HepG2 (cell line): Measurements from ENCODE around the gene CLBA1. TPM values are rescaled to one million over a fixed set of nuclear protein-coding genes. Genes with fewer than 3 reads are reported as not detected.

Experiments used
- ARNT ChIP-seq: fragments of 450-650 bp; IDR thresholded peaks from 2 replicates; pipeline ENCODE4 v1.6.1; 2017
- NFE2L2 ChIP-seq: fragments of 150-350 bp; IDR thresholded peaks from 2 replicates; pipeline ENCODE4 v1.6.1; 2014; ENCODE audit warnings: low read length
- RELA ChIP-seq: sonication (generic); formaldehyde crosslinking; IDR thresholded peaks from 2 replicates; pipeline ENCODE4 v1.4.0; 2020; ENCODE audit warnings: missing genetic modification reagents
- ZIK1 ChIP-seq: sonication (generic); formaldehyde crosslinking; IDR thresholded peaks from 2 replicates; pipeline ENCODE4 v1.5.0; 2020; ENCODE audit warnings: mild to moderate bottlenecking, low read depth, missing genetic modification reagents, borderline replicate concordance
- ZNF740 ChIP-seq: sonication (generic); formaldehyde crosslinking; IDR thresholded peaks from 2 replicates; pipeline ENCODE4 v1.4.0; 2020; ENCODE audit warnings: missing genetic modification reagents
- polyA plus RNA-seq, 8 experiments: library from polyadenylated mRNA; depleted of rRNA in 3 of 8; stranded (reverse) in 7 of 8; unstranded in 1 of 8; fragments of >200 nt; fragmentation: Illumina TruSeq in 4 of 8; extraction: Trizol in 4 of 8; gene quantifications; 2 replicates each; pipeline versions ENCODE4 v1.2.1 to v1.2.3, GENCODE V29; 2011 to 2016; ENCODE audit warnings: low read depth in 4 of 8, missing spikeins in 1 of 8, mixed read lengths in 1 of 8; ENCODE audit not compliant: insufficient read depth in 1 of 8
- total RNA-seq, 5 experiments: library from RNA; depleted of rRNA; stranded (reverse); fragments of >200 nt; fragmentation: Illumina TruSeq; extraction: Trizol; gene quantifications; 2 replicates each; pipeline ENCODE4 v1.2.3, GENCODE V29; 2016; ENCODE audit warnings: low read depth in 1 of 5
- TF ChIP-seq, protein P1 (sequence below): sonication (generic); formaldehyde crosslinking; IDR thresholded peaks from 2 replicates; pipeline ENCODE4 v1.5.1; 2020; ENCODE audit warnings: missing genetic modification reagents, mild to moderate bottlenecking, borderline replicate concordance
- TF ChIP-seq, protein P2 (sequence below): sonication (generic); formaldehyde crosslinking; IDR thresholded peaks from 2 replicates; pipeline ENCODE4 v1.4.0; 2020; ENCODE audit warnings: missing genetic modification reagents

Gene CLBA1
- total and polyA plus RNA-seq, 2 of the 13 experiments (the other 11 are each of a cell fraction or from before 2014, with no cell fraction given): 1.2 to 1.4 TPM

DNA sequence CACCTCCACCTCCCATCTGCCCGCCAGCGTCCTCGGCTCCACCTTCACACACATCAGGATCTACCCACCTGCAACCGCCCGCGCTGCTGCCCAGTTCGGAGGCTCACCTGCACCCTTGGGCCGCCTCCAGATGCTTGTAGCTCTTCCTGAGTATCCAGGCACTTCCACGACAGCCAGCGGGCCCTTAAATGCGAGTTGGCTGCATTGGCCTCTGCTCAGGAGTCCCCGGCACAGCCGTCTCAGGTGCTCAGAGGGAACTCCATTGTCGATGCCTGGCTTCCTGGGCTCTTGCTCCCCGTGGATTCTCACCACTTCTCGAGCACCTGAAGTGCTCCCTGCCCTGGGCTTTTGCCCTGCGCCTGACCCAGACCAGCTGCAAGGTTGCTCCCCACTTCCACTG, 57.2 kb downstream of the CLBA1 start (continued):
- TF ChIP-seq, protein P1, sequence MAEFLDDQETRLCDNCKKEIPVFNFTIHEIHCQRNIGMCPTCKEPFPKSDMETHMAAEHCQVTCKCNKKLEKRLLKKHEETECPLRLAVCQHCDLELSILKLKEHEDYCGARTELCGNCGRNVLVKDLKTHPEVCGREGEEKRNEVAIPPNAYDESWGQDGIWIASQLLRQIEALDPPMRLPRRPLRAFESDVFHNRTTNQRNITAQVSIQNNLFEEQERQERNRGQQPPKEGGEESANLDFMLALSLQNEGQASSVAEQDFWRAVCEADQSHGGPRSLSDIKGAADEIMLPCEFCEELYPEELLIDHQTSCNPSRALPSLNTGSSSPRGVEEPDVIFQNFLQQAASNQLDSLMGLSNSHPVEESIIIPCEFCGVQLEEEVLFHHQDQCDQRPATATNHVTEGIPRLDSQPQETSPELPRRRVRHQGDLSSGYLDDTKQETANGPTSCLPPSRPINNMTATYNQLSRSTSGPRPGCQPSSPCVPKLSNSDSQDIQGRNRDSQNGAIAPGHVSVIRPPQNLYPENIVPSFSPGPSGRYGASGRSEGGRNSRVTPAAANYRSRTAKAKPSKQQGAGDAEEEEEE: no peak
- TF ChIP-seq NFE2L2 (no peak), RELA (no peak), ZNF740 (CRISPR knock-in tag) (no peak), ZIK1 (CRISPR knock-in tag) (no peak), ARNT (no peak)
- TF ChIP-seq, protein P2, sequence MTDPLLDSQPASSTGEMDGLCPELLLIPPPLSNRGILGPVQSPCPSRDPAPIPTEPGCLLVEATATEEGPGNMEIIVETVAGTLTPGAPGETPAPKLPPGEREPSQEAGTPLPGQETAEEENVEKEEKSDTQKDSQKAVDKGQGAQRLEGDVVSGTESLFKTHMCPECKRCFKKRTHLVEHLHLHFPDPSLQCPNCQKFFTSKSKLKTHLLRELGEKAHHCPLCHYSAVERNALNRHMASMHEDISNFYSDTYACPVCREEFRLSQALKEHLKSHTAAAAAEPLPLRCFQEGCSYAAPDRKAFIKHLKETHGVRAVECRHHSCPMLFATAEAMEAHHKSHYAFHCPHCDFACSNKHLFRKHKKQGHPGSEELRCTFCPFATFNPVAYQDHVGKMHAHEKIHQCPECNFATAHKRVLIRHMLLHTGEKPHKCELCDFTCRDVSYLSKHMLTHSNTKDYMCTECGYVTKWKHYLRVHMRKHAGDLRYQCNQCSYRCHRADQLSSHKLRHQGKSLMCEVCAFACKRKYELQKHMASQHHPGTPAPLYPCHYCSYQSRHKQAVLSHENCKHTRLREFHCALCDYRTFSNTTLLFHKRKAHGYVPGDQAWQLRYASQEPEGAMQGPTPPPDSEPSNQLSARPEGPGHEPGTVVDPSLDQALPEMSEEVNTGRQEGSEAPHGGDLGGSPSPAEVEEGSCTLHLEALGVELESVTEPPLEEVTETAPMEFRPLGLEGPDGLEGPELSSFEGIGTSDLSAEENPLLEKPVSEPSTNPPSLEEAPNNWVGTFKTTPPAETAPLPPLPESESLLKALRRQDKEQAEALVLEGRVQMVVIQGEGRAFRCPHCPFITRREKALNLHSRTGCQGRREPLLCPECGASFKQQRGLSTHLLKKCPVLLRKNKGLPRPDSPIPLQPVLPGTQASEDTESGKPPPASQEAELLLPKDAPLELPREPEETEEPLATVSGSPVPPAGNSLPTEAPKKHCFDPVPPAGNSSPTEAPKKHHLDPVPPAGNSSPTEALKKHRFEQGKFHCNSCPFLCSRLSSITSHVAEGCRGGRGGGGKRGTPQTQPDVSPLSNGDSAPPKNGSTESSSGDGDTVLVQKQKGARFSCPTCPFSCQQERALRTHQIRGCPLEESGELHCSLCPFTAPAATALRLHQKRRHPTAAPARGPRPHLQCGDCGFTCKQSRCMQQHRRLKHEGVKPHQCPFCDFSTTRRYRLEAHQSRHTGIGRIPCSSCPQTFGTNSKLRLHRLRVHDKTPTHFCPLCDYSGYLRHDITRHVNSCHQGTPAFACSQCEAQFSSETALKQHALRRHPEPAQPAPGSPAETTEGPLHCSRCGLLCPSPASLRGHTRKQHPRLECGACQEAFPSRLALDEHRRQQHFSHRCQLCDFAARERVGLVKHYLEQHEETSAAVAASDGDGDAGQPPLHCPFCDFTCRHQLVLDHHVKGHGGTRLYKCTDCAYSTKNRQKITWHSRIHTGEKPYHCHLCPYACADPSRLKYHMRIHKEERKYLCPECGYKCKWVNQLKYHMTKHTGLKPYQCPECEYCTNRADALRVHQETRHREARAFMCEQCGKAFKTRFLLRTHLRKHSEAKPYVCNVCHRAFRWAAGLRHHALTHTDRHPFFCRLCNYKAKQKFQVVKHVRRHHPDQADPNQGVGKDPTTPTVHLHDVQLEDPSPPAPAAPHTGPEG (CRISPR knock-in tag): no peak
